GM12865 (cell line): Measurements from ENCODE around the gene DAPK1.

Experiments used
- DNase-seq: peaks from one replicate; pipeline ENCODE4 v3.0.0; 2010; ENCODE audit warnings: low read depth
- H3K4me3 ChIP-seq: 2 replicates; pipeline ENCODE4 v1.5.1; 2011; ENCODE audit warnings: mild to moderate bottlenecking, low read depth, low read length, control low read depth
- CTCF ChIP-seq: IDR thresholded peaks from 2 replicates; pipeline ENCODE4 v1.5.1; 2011; ENCODE audit warnings: low read length, control low read depth, low read depth, inconsistent platforms; ENCODE audit not compliant: insufficient read depth; ENCODE audit errors: missing control alignments

Gene DAPK1

GRCh38 chr9:87601595-87601994 lies 103.9 kb downstream of the DAPK1 start:
- H3K4me3 ChIP-seq: no peak overlapping the region
- TF ChIP-seq CTCF: no peak
- DNase-seq: no peak

GRCh38 chr9:87602933-87603643 lies 105.4 kb downstream of the DAPK1 start:
- H3K4me3 ChIP-seq: no peak overlapping the region
- no peak for TF ChIP-seq CTCF
- no peak for DNase-seq

GRCh38 chr9:87603854-87604490 lies 106.3 kb downstream of the DAPK1 start:
- H3K4me3 ChIP-seq: no peak overlapping the region
- TF ChIP-seq CTCF: no peak
- DNase-seq: no peak

- DNase-seq: peak; percentile 42
- H3K4me3 ChIP-seq: no peak overlapping the region
- no peak for TF ChIP-seq CTCF
Observed at GRCh38 chr9:87604886-87605588, 107.4 kb downstream of the DAPK1 start.

- no peak for DNase-seq
- H3K4me3 ChIP-seq: no peak overlapping the region
- no peak for TF ChIP-seq CTCF
Observed at GRCh38 chr9:87605676-87606075, 108.0 kb downstream of the DAPK1 start.

- no peak for DNase-seq
- H3K4me3 ChIP-seq: no peak overlapping the region
- TF ChIP-seq CTCF: no peak
Observed at GRCh38 chr9:87606841-87607521, 109.3 kb downstream of the DAPK1 start.
